ENCODE results near the gene NME4.

The NME4 gene

GRCh38 chr16:363766-364490, 33.1 kb upstream of the NME4 start:
- Histone ChIP-seq H3K27ac (replicated peaks; ENCODE audit: low read length) (no peak overlapping the region), H3K4ac (ENCODE audit: low read length) (no peak overlapping the region), H3K9me3 (replicated peaks in 1 of 2; ENCODE audit: control insufficient read depth in 2 of 2, insufficient read depth in 1 of 2, low read depth in 1 of 2, low read length in 2 of 2) (no peaks in the 10 kb centered on the region), H4K8ac (ENCODE audit: low read depth, low read length) (no peak overlapping the region), H3K4me3 (ENCODE audit: low read length in 2 of 2) (no peak overlapping the region), H3K79me1 (ENCODE audit: low read depth, low read length) (no peaks in the 10 kb centered on the region), H3K27me3 (ENCODE audit: control insufficient read depth in 3 of 3, insufficient read depth in 3 of 3, low read depth in 1 of 3, low read length in 3 of 3) (peaks cover 0 to 2% (median 0%) of the 10 kb centered on the region in 3 experiments), H4K91ac (ENCODE audit: low read depth, low read length, poor library complexity) (no peak overlapping the region), H2BK12ac (ENCODE audit: low read length) (no peak overlapping the region), H3K23ac (ENCODE audit: low read depth, low read length, poor library complexity) (peak overlapping the region; percentile 73), H3K9ac (ENCODE audit: low read depth, low read length, poor library complexity) (no peak overlapping the region), H2BK120ac (ENCODE audit: low read depth, low read length) (peak overlapping the region; percentile 72), H2BK5ac (ENCODE audit: low read length) (no peak overlapping the region), H2BK15ac (ENCODE audit: low read length) (peak overlapping the region; percentile 64), H2AK5ac (ENCODE audit: low read depth, low read length) (peak overlapping the region; percentile 98), H3K4me1 (ENCODE audit: control insufficient read depth in 2 of 2, insufficient read depth in 1 of 2, low read depth in 1 of 2, low read length in 2 of 2) (peaks cover 0 to 11% of the 10 kb centered on the region in 2 donors), H3K18ac (ENCODE audit: low read length) (no peak overlapping the region), H2AFZ (ENCODE audit: low read length) (peak overlapping the region; percentile 1), H3K4me2 (ENCODE audit: insufficient read depth, low read length, poor library complexity, severe bottlenecking) (no peak overlapping the region), H3K36me3 (replicated peaks in 1 of 2; ENCODE audit: control insufficient read depth in 2 of 2, insufficient read depth in 2 of 2, low read length in 2 of 2) (peaks cover 21 to 29% of the 10 kb centered on the region in 2 donors), H3K14ac (ENCODE audit: low read length) (no peak overlapping the region)
- DNase-seq (ENCODE audit: low spot score), result no peak
- WGBS, 2 donors (ENCODE audit: extremely low coverage in 2 of 2, insufficient read length in 2 of 2, insufficient replicate concordance in 1 of 2), result no CpG with 5 or more reads among the region's 24 CpGs

- H2BK15ac ChIP-seq (ENCODE audit: low read length), result no peak overlapping the region
- H2BK12ac ChIP-seq (ENCODE audit: low read length), result no peak overlapping the region
- peak overlapping the region; percentile 8 for H3K23ac ChIP-seq (ENCODE audit: low read depth, low read length, poor library complexity)
- H3K9me3 ChIP-seq (replicated peaks in 1 of 2; ENCODE audit: control insufficient read depth in 2 of 2, insufficient read depth in 1 of 2, low read depth in 1 of 2, low read length in 2 of 2), result no peaks in the 10 kb centered on the region
- H3K4me3 ChIP-seq (ENCODE audit: low read length in 2 of 2), result no peak overlapping the region
- H2BK5ac ChIP-seq (ENCODE audit: low read length), result no peak overlapping the region
- H3K36me3 ChIP-seq (replicated peaks in 1 of 2; ENCODE audit: control insufficient read depth in 2 of 2, insufficient read depth in 2 of 2, low read length in 2 of 2), result peaks cover 21 to 38% of the 10 kb centered on the region in 2 donors
- peaks cover 2% of the 10 kb centered on the region for H3K79me1 ChIP-seq (ENCODE audit: low read depth, low read length)
- H3K14ac ChIP-seq (ENCODE audit: low read length), result no peak overlapping the region
- H2BK120ac ChIP-seq (ENCODE audit: low read depth, low read length), result no peak overlapping the region
- H3K27ac ChIP-seq (replicated peaks; ENCODE audit: low read length), result no peak overlapping the region
- H4K91ac ChIP-seq (ENCODE audit: low read depth, low read length, poor library complexity), result no peak overlapping the region
- H2AK5ac ChIP-seq (ENCODE audit: low read depth, low read length), result no peak overlapping the region
- no peak overlapping the region for H3K4ac ChIP-seq (ENCODE audit: low read length)
- no CpG with 5 or more reads among the region's 19 CpGs for WGBS, 2 donors (ENCODE audit: extremely low coverage in 2 of 2, insufficient read length in 2 of 2, insufficient replicate concordance in 1 of 2)
- no peak overlapping the region for H3K4me2 ChIP-seq (ENCODE audit: insufficient read depth, low read length, poor library complexity, severe bottlenecking)
- peaks cover 0 to 13% of the 10 kb centered on the region in 2 donors for H3K4me1 ChIP-seq (ENCODE audit: control insufficient read depth in 2 of 2, insufficient read depth in 1 of 2, low read depth in 1 of 2, low read length in 2 of 2)
- H3K18ac ChIP-seq (ENCODE audit: low read length), result peak overlapping the region; percentile 67
- no peak overlapping the region for H4K8ac ChIP-seq (ENCODE audit: low read depth, low read length)
- no peak overlapping the region for H3K9ac ChIP-seq (ENCODE audit: low read depth, low read length, poor library complexity)
- H3K27me3 ChIP-seq (ENCODE audit: control insufficient read depth in 3 of 3, insufficient read depth in 3 of 3, low read depth in 1 of 3, low read length in 3 of 3), result peaks cover 0 to 2% (median 0%) of the 10 kb centered on the region in 3 experiments
- H2AFZ ChIP-seq (ENCODE audit: low read length), result no peak overlapping the region
- DNase-seq (ENCODE audit: low spot score), result no peak
Measured at GRCh38 chr16:364595-365491, 32.2 kb upstream of the NME4 start.

GRCh38 chr16:366476-366875, 30.5 kb upstream of the NME4 start:
- H3K9ac ChIP-seq (ENCODE audit: low read depth, low read length, poor library complexity), result no peak overlapping the region
- H3K27ac ChIP-seq (replicated peaks; ENCODE audit: low read length), result no peak overlapping the region
- no peak overlapping the region for H3K4me3 ChIP-seq (ENCODE audit: low read length in 2 of 2)
- peak overlapping the region; percentile 29 for H3K23ac ChIP-seq (ENCODE audit: low read depth, low read length, poor library complexity)
- H2BK12ac ChIP-seq (ENCODE audit: low read length), result no peak overlapping the region
- H3K9me3 ChIP-seq (replicated peaks in 1 of 2; ENCODE audit: control insufficient read depth in 2 of 2, insufficient read depth in 1 of 2, low read depth in 1 of 2, low read length in 2 of 2), result no peaks in the 10 kb centered on the region
- H2BK5ac ChIP-seq (ENCODE audit: low read length), result no peak overlapping the region
- peaks cover 4% of the 10 kb centered on the region for H3K79me1 ChIP-seq (ENCODE audit: low read depth, low read length)
- H3K18ac ChIP-seq (ENCODE audit: low read length), result no peak overlapping the region
- H2AFZ ChIP-seq (ENCODE audit: low read length), result no peak overlapping the region
- H4K8ac ChIP-seq (ENCODE audit: low read depth, low read length), result no peak overlapping the region
- H2BK15ac ChIP-seq (ENCODE audit: low read length), result no peak overlapping the region
- no peak overlapping the region for H2BK120ac ChIP-seq (ENCODE audit: low read depth, low read length)
- H3K4ac ChIP-seq (ENCODE audit: low read length), result no peak overlapping the region
- WGBS, 2 donors (ENCODE audit: extremely low coverage in 2 of 2, insufficient read length in 2 of 2, insufficient replicate concordance in 1 of 2), result no CpG with 5 or more reads among the region's 10 CpGs
- peaks cover 0 to 2% (median 0%) of the 10 kb centered on the region in 3 experiments for H3K27me3 ChIP-seq (ENCODE audit: control insufficient read depth in 3 of 3, insufficient read depth in 3 of 3, low read depth in 1 of 3, low read length in 3 of 3)
- H3K36me3 ChIP-seq (replicated peaks in 1 of 2; ENCODE audit: control insufficient read depth in 2 of 2, insufficient read depth in 2 of 2, low read length in 2 of 2), result peaks cover 21 to 43% of the 10 kb centered on the region in 2 donors
- H3K14ac ChIP-seq (ENCODE audit: low read length), result no peak overlapping the region
- no peak overlapping the region for H2AK5ac ChIP-seq (ENCODE audit: low read depth, low read length)
- no peak overlapping the region for H3K4me2 ChIP-seq (ENCODE audit: insufficient read depth, low read length, poor library complexity, severe bottlenecking)
- no peak overlapping the region for H4K91ac ChIP-seq (ENCODE audit: low read depth, low read length, poor library complexity)
- no peak for DNase-seq (ENCODE audit: low spot score)
- peaks cover 4 to 15% of the 10 kb centered on the region in 2 donors for H3K4me1 ChIP-seq (ENCODE audit: control insufficient read depth in 2 of 2, insufficient read depth in 1 of 2, low read depth in 1 of 2, low read length in 2 of 2)

Data from neuronal stem cell (in vitro differentiated cells).